ENCODE measurements around the gene GM2A. TPM values are rescaled to one million over a fixed set of nuclear protein-coding genes. Genes with fewer than 3 reads are reported as not detected.
A peak's percentile ranks its signal among the peaks of the same experiment; 100 is the strongest.
"Not testable (repeated sequence)": the region's sequence is repeated elsewhere in the genome, so short reads cannot be mapped to it uniquely, and the experiment has no call there.

Gene GM2A
- polyA plus RNA-seq, 1 of the 3 experiments (the other 2 are of a cell fraction), result 8.0 TPM

GRCh38 chr5:151253605-151253950, 593 bp downstream of the GM2A start:
- ChIA-PET CTCF (no interaction called here), POLR2A (no interaction called here)
- DNase-seq, result peak; percentile 29
- Histone ChIP-seq H3K4me1 (ENCODE audit: control insufficient read depth in 1 of 2, insufficient read depth in 2 of 2, low read depth in 1 of 2, low read length in 1 of 2) (peaks cover 0 to 5% of the 10 kb centered on the region in 2 experiments; a peak in 1 of 4 replicates), H3K9me3 (no peaks in the 10 kb centered on the region), H3K4me3 (ENCODE audit: low read depth in 2 of 2, low read length in 1 of 2) (peak overlapping the region; percentile 63 to 78), H3K4me2 (peak overlapping the region; percentile 95), H3K27ac (ENCODE audit: low read depth in 2 of 2, low read length in 1 of 2) (no peak overlapping the region; a peak in 1 of 4 replicates), H3F3A (replicated peaks; ENCODE audit: insufficient read depth) (no peaks in the 10 kb centered on the region), H4K20me1 (ENCODE audit: insufficient read depth) (no peaks in the 10 kb centered on the region), H2AFZ (ENCODE audit: low read depth) (peak overlapping the region; percentile 92), H3K27me3 (ENCODE audit: insufficient read depth) (no peaks in the 10 kb centered on the region), H3K79me2 (ENCODE audit: insufficient read depth) (no peaks in the 10 kb centered on the region), H3K9me2 (no peaks in the 10 kb centered on the region), H3K36me3 (replicated peaks in 1 of 2; ENCODE audit: control insufficient read depth in 1 of 2, insufficient read depth in 2 of 2, low read length in 1 of 2) (no peaks in the 10 kb centered on the region), H3K9ac (peak overlapping the region; percentile 67)
- TF ChIP-seq CHD2 (IDR thresholded peaks at IDR 0.05; ENCODE audit: low read length, partially characterized antibody), result no peak
- TF ChIP-seq MXI1 (IDR thresholded peaks at IDR 0.05; ENCODE audit: low read depth, low read length), result no peak
- no peak for TF ChIP-seq GABPA (IDR thresholded peaks at IDR 0.05; ENCODE audit: low read depth)
- no peak for TF ChIP-seq GATA2 (CRISPR knock-in tag; IDR thresholded peaks at IDR 0.05)
- 54% methylated on average over 5 of the region's 5 CpGs for WGBS (ENCODE audit: low lambda C conversion rate)

GRCh38 chr5:151254556-151254955, 1.6 kb downstream of the GM2A start:
- CTCF ChIA-PET, result interaction anchor here (0.9 kb wide), 1 partner anchor 12 kb away, joined by 3 read pairs; no protein-coding TSS in a partner anchor
- no peaks in the 10 kb centered on the region for H3K79me2 ChIP-seq (ENCODE audit: insufficient read depth)

GRCh38 chr5:151254990-151255389, 2.0 kb downstream of the GM2A start:
- H3K9me2 ChIP-seq; H3K4me2 ChIP-seq; H3F3A ChIP-seq (replicated peaks; ENCODE audit: insufficient read depth); H3K4me3 ChIP-seq (ENCODE audit: low read depth in 2 of 2, low read length in 1 of 2); H3K79me2 ChIP-seq (ENCODE audit: insufficient read depth); H3K27me3 ChIP-seq (ENCODE audit: insufficient read depth); DNase-seq; H3K27ac ChIP-seq (ENCODE audit: low read depth in 2 of 2, low read length in 1 of 2); H3K36me3 ChIP-seq (replicated peaks in 1 of 2; ENCODE audit: control insufficient read depth in 1 of 2, insufficient read depth in 2 of 2, low read length in 1 of 2); H4K20me1 ChIP-seq (ENCODE audit: insufficient read depth); H2AFZ ChIP-seq (ENCODE audit: low read depth); H3K9me3 ChIP-seq; CTCF ChIA-PET; H3K9ac ChIP-seq; H3K4me1 ChIP-seq (ENCODE audit: control insufficient read depth in 1 of 2, insufficient read depth in 2 of 2, low read depth in 1 of 2, low read length in 1 of 2); POLR2A ChIA-PET: not testable (repeated sequence)
- 91% methylated on average over 3 of the region's 5 CpGs for WGBS (ENCODE audit: low lambda C conversion rate)

More at GRCh38 chr5:151254556-151254955, 1.6 kb downstream of the GM2A start:
- Histone ChIP-seq H3K27ac (ENCODE audit: low read depth in 2 of 2, low read length in 1 of 2) (no peak overlapping the region), H3K27me3 (ENCODE audit: insufficient read depth) (no peaks in the 10 kb centered on the region), H3K9me2 (no peaks in the 10 kb centered on the region), H2AFZ (ENCODE audit: low read depth) (no peak overlapping the region), H3K4me1 (ENCODE audit: control insufficient read depth in 1 of 2, insufficient read depth in 2 of 2, low read depth in 1 of 2, low read length in 1 of 2) (peaks cover 0 to 5% of the 10 kb centered on the region in 2 experiments; a peak in 1 of 4 replicates), H3K9ac (no peak overlapping the region), H3F3A (replicated peaks; ENCODE audit: insufficient read depth) (no peaks in the 10 kb centered on the region), H3K4me2 (no peak overlapping the region), H4K20me1 (ENCODE audit: insufficient read depth) (no peaks in the 10 kb centered on the region), H3K4me3 (ENCODE audit: low read depth in 2 of 2, low read length in 1 of 2) (no peak overlapping the region), H3K9me3 (no peaks in the 10 kb centered on the region), H3K36me3 (replicated peaks in 1 of 2; ENCODE audit: control insufficient read depth in 1 of 2, insufficient read depth in 2 of 2, low read length in 1 of 2) (no peaks in the 10 kb centered on the region)
- DNase-seq, result no peak
- TF ChIP-seq FOSL2 (IDR thresholded peaks at IDR 0.05; ENCODE audit: borderline replicate concordance, low read depth) (no peak), TEAD4 (IDR thresholded peaks at IDR 0.05; ENCODE audit: borderline replicate concordance, insufficient read depth) (no peak), RCOR1 (IDR thresholded peaks at IDR 0.05; ENCODE audit: low read length) (no peak), PBX3 (IDR thresholded peaks at IDR 0.05) (no peak), JUND (IDR thresholded peaks at IDR 0.05) (no peak), IRF3 (IDR thresholded peaks at IDR 0.05; ENCODE audit: low read depth, low read length) (no peak), RXRA (IDR thresholded peaks at IDR 0.05; ENCODE audit: borderline replicate concordance, low read depth) (no peak), ELF1 (IDR thresholded peaks at IDR 0.05) (no peak)
- WGBS (ENCODE audit: low lambda C conversion rate), result 72% methylated on average over 1 of the region's 1 CpG
- POLR2A ChIA-PET, result no interaction called here

All from SK-N-SH (cell line).